ENCODE measurements around the gene TUBD1. TPM values are rescaled to one million over a fixed set of nuclear protein-coding genes. Genes with fewer than 3 reads are reported as not detected.

TUBD1 gene
- total and polyA plus RNA-seq, 2 of the 13 experiments (the other 11 are each of a cell fraction or from before 2014, with no cell fraction given): 18.2 to 25.9 TPM

GRCh38 chr17:59941131-59941530 is 48.4 kb upstream of the TUBD1 start:
- no peak overlapping the region for H3K4me2 ChIP-seq (ENCODE audit: low read depth, low read length)
- DNase-seq (ENCODE audit: low spot score) (no peak), FAIRE-seq (no peak), ATAC-seq (no peak)
- CTCF ChIA-PET (ENCODE audit: low intra/inter-chr PET ratio, low total read pairs): no interaction called here
- intact Hi-C loops (cut with micrococcal nuclease; ENCODE audit: unreplicated experiment): no loop called here
- peaks cover 11 to 67% of the 10 kb centered on the region in 2 experiments for H3K36me3 ChIP-seq (replicated peaks in 1 of 2; ENCODE audit: control insufficient read depth in 1 of 2, insufficient read depth in 2 of 2, low read length in 2 of 2)
- no peak overlapping the region for H3K27ac ChIP-seq (ENCODE audit: extremely low read length, insufficient read depth, low read length)
- H3K27me3 ChIP-seq (ENCODE audit: control insufficient read depth in 1 of 2, insufficient read depth in 2 of 2, low read length in 2 of 2): no peaks in the 10 kb centered on the region
- no peaks in the 10 kb centered on the region for H3K79me2 ChIP-seq (ENCODE audit: insufficient read depth, low read length)
- no peaks in the 10 kb centered on the region for H3K4me1 ChIP-seq (ENCODE audit: insufficient read depth, low read length)
- BruUV-seq (replicated peaks): no TSS peak
- 95% methylated on average over 1 of the region's 1 CpG for WGBS (ENCODE audit: low lambda C conversion rate)
- POLR2A ChIA-PET: no interaction called here
- no peak overlapping the region for H2AFZ ChIP-seq (ENCODE audit: low read length)
- H3K4me3 ChIP-seq (replicated peaks in 1 of 3; ENCODE audit: insufficient read depth in 1 of 3, low read depth in 2 of 3, low read length in 3 of 3): no peak overlapping the region
- H3K9ac ChIP-seq (ENCODE audit: insufficient read depth, low read depth, low read length): no peak overlapping the region
- H4K20me1 ChIP-seq (ENCODE audit: insufficient read depth, low read length): no peaks in the 10 kb centered on the region
- in situ Hi-C loops (cut with HindIII; ENCODE audit: extremely low pct_ligation_motif_present, low pct_unique_long_range_greater_than_20kb): no loop called here
- no peaks in the 10 kb centered on the region for H3K9me3 ChIP-seq (ENCODE audit: low read length)
- TF ChIP-seq ZNF350 (CRISPR knock-in tag; IDR thresholded peaks at IDR 0.05; ENCODE audit: borderline replicate concordance, low read depth) (no peak), ZNF737 (CRISPR knock-in tag; IDR thresholded peaks at IDR 0.05; ENCODE audit: borderline replicate concordance) (no peak), THRA (CRISPR knock-in tag; IDR thresholded peaks at IDR 0.05; ENCODE audit: borderline replicate concordance) (no peak), ZNF609 (CRISPR knock-in tag; IDR thresholded peaks at IDR 0.05; ENCODE audit: borderline replicate concordance) (no peak), CSRNP1 (CRISPR knock-in tag; IDR thresholded peaks at IDR 0.05) (no peak), ZNF207 (IDR thresholded peaks at IDR 0.05; ENCODE audit: borderline replicate concordance) (no peak), ZSCAN12 (CRISPR knock-in tag; IDR thresholded peaks at IDR 0.05) (no peak), ZNF546 (CRISPR knock-in tag; conservative IDR thresholded peaks at IDR 0.05) (no peak), SRF (IDR thresholded peaks at IDR 0.05; ENCODE audit: low read depth, low read length) (no peak), ZSCAN29 (CRISPR knock-in tag; conservative IDR thresholded peaks at IDR 0.05) (no peak), PAX8 (CRISPR knock-in tag; IDR thresholded peaks at IDR 0.05; ENCODE audit: borderline replicate concordance) (no peak), ZNF879 (CRISPR knock-in tag; IDR thresholded peaks at IDR 0.05) (no peak), ZGPAT (CRISPR knock-in tag; IDR thresholded peaks at IDR 0.05) (no peak), BORCS8-MEF2B (CRISPR knock-in tag; IDR thresholded peaks at IDR 0.05) (no peak), MYPOP (CRISPR knock-in tag; IDR thresholded peaks at IDR 0.05) (no peak)
